Measurements from ENCODE around the gene PTGER2.

PTGER2 gene

DNA sequence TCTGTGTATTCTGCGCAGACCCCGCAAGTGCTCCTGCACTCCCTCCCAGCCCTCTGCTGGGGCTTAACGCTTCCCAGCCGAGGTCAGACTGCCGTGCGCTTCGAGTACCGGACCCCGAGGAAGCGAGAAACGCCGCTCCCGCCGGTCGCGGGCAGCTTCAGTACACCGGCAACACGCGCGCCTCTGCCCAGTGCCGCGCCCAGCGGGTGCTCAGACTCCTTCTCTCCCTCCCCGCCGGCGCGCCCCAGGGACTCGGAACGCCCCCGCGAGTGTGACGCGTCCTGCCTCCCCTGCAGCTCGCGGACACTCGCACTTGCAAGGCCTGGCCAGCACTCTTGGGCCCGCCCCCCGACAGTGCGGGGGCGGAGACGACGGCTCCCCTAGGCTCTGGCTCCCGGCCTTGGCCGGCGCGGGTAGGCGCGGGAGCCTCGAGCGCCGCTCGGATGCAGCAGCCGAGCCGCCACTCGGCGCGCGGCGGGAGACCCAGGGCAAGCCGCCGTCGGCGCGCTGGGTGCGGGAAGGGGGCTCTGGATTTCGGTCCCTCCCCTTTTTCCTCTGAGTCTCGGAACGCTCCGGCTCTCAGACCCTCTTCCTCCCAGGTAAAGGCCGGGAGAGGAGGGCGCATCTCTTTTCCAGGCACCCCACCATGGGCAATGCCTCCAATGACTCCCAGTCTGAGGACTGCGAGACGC lies at the start of gene PTGER2:
Gene PTGER2 (plus strand): TSS at position 410 of the 692 bp plus-strand sequence. CDS start 237 bp downstream, at position 647.
- DNase-seq: peak; percentile 92

GRCh38 chr14:52265253-52265652 lies 48.9 kb upstream of the PTGER2 start:
- DNase-seq: no peak

DNA sequence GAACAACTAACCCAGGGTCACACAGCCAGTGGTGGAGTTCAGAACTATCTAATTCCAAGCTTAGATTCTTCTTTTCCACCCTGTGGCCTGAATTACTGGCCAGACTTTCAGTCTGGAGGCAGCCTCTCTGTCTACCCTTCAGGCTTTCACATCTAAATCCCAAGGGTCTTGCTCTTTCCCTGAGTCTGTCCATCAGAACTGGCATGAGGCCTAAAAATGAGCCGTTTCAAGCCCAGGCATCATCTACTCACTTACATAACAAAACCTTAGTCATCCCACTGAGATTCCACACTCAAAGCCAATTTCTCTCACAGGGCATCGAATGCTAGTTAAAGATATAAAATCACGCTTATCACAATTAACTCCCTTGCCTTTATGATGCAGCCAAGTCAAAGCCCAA lies 47.9 kb upstream of the PTGER2 start:
- DNase-seq: no peak

DNA sequence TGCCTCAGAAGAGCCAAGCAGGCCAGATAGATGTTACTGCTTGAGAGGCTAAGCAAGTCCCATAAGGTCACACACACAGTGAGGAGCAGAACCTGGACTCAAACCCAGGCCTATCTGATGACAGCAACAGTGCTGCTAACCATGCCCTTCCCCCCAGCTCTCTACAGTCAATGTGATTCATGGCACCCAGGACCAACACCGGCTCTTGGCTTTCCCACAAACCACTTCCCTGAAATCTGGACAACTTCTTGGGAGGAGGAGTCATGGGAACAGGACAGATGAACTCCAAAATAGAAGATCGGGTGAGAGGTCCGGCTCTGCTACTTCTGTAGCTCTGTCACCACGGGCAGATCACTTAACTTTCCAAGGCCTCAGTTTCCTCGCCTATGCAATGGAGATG lies 47.3 kb upstream of the PTGER2 start:
- DNase-seq: no peak

GRCh38 chr14:52267501-52268278 lies 46.4 kb upstream of the PTGER2 start, which contains the start of gene PTGDR:
Gene PTGDR, plus strand, starts transcription at chr14:52267698. Its CDS starts 117 bp downstream, at chr14:52267815.
- peak; percentile 76 for DNase-seq

- DNase-seq: peak; percentile 68
Observed at GRCh38 chr14:52268279-52269061, 45.6 kb upstream of the PTGER2 start.

DNA sequence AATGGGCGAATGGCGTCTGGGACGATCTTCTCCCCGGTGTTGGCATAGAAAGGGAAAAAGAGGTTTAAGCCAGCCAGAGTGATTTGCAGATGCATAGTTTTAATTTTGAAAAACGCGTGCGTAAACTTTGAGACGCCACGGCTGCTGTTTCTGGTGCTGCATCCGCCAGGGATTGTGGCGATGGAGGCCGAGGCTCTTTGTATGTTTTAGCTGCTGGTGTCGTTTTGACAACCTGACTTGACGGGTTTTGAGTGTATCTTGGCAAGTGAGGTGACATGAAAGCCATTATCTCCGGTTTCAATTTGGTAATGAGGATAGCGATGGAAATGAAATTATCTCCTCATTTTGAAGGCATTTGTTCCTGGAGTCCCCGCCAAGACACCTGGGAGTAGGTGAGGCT lies 45.0 kb upstream of the PTGER2 start:
- no peak for DNase-seq

DNA sequence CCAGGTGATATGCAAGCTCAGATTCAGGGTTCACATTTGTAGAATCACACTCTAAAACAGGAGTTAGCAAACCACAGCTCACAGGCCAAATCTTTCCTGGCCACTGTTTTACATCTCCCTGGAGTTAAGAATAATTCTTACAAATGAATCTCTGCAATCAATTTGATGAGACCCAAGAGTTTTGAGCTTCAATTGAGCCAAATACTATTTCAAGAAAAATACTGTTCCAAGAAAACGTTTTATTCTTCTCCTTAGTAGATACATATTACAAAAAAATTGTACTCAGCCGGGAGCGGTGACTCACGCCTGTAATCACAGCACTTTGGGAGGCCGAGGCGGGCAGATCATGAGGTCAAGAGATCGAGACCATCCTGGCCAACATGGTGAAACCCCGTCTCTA lies 44.1 kb upstream of the PTGER2 start:
- DNase-seq: no peak

GRCh38 chr14:52271538-52271937 lies 42.6 kb upstream of the PTGER2 start:
- DNase-seq: no peak

- no peak for DNase-seq
Observed at GRCh38 chr14:52272375-52272774, 41.7 kb upstream of the PTGER2 start.

DNA sequence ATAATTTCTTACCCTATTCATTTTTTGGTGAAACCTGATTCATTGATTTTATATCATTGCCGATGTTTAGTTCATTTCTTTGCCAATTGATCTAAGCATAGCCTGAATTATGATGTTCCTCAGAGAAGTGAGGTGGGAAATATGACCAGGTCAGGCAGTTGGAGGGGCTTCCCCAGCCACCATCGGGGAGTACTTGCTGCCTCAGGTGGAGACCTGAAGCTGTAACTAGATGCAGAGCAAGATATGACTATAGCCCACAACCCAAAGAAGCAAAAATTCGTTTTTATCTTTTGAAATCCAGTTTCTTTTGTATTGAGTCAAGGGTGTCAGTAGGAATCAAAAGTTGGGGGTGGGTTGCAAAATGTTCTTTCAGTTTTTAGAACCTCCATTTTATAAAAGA lies 38.7 kb upstream of the PTGER2 start:
- no peak for DNase-seq

- DNase-seq: no peak
Observed at GRCh38 chr14:52277552-52277951, 36.6 kb upstream of the PTGER2 start.

DNA sequence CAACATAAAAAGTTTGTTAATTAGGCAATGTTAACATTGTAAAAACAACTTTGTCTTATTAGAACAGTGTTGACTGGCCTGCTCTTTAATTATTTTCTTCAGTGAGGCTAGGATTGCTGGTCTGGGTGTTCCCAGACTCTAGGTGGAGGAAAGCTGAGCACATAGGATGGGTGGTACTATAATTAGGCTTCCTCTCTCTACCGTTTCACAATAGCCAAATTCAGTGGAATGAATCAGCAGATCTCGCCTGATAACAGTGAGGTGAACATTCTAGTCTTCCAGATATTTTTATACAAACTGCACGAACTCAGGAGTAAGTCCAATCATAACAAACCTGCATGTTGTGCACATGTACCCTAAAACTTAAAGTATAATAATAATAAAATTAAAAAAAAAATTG lies 34.7 kb upstream of the PTGER2 start:
- DNase-seq: no peak

- no peak for DNase-seq
Observed at GRCh38 chr14:52283099-52283498, 31.0 kb upstream of the PTGER2 start.

GRCh38 chr14:52286661-52287649 lies 27.2 kb upstream of the PTGER2 start:
- no peak for DNase-seq

DNA sequence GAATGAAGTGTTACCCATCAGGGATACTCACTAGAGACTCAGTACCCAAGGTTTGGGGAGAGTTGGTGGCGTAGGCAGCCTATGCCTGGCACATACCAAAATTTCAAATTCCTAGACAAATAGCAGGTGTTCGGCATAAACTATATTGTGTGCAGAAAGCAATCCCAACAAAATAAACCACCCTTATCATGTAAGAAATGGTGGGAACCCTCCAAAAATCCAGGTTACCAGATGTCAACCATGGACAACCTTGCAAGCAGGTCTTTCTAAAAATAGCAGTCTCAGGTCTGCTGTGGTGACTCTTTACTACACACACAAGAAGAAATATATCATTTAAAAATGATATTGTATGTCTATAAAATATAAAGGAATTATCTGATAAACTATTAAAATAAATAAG lies 17.7 kb upstream of the PTGER2 start:
- no peak for DNase-seq

GRCh38 chr14:52298795-52299194 lies 15.3 kb upstream of the PTGER2 start:
- no peak for DNase-seq

DNA sequence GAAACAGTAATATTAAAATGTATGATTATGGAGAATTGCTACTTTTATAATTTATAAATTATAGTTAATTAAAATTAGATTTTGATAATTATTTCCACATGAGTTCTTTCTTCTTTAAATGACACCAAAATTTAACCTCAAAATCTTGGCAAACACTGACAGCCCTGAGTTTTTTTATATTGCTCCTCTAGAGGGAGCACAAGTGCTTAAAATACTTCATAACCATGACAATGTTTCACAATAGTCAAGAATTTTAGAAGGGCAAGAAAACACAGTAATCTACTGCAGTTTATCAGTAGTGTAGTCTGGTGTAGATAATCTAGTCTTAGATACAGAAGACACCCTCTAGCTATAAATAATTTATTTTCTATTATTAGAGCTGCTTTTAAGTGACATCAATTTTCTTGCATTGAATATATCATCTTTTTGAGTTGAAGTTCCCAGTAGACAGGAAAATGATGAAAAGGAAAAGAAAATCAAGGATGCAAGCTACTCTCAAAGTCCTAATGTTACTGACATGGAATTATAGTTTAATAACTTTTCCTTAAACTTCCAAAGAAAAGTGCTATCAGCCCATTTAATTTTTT lies 14.3 kb upstream of the PTGER2 start:
- DNase-seq: no peak

DNA sequence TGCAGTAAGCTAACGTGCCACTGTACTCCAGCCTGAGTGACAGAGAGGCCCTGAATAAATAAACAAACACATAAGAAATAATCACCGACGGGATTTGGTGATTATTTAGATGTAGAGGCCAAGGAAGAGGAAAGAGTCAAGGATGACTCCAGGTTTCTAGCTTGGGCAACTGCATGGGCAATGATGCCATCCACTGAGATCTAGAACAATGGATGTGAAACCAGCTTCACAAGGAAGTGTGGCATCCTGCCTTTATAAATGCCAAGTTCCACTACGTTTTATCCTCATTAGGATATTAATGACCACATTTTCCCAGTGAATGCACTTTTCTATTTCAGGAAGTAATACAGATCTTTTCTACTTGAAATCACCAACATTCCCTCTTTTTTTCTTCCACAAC lies 10.9 kb upstream of the PTGER2 start:
- DNase-seq: no peak

GRCh38 chr14:52304248-52304904 lies 9.7 kb upstream of the PTGER2 start:
- no peak for DNase-seq

GRCh38 chr14:52305014-52305413 lies 9.1 kb upstream of the PTGER2 start:
- DNase-seq: no peak

All from activated effector memory CD4-positive, alpha-beta T cell treated with anti-CD3 and anti-CD28 coated beads, Interleukin-2, amount 50 U/mL, for 16 hours (primary cell).